Endothelial cell (in vitro differentiated cells): ENCODE data around the gene NAT16. TPM values are rescaled to one million over a fixed set of nuclear protein-coding genes. Genes with fewer than 3 reads are reported as not detected.

ENCODE experiments used
- DNase-seq: peaks from one replicate; pipeline ENCODE4 v3.0.0; 2021; ENCODE audit warnings: low spot score
- H3K27ac Mint-ChIP-seq: one replicate; pipeline ENCODE4 v1.8.0; 2021; ENCODE audit warnings: mixed read lengths, inconsistent platforms; ENCODE audit not compliant: unreplicated experiment
- H3K27me3 Mint-ChIP-seq: one replicate; pipeline ENCODE4 v1.8.0; 2021; ENCODE audit warnings: mild to moderate bottlenecking, moderate library complexity, mixed read lengths, inconsistent platforms; ENCODE audit not compliant: unreplicated experiment
- H3K36me3 Mint-ChIP-seq: one replicate; pipeline ENCODE4 v1.8.0; 2021; ENCODE audit warnings: mild to moderate bottlenecking, low read depth, mixed read lengths, inconsistent platforms; ENCODE audit not compliant: unreplicated experiment
- H3K4me1 Mint-ChIP-seq: one replicate; pipeline ENCODE4 v1.8.0; 2021; ENCODE audit warnings: mild to moderate bottlenecking, mixed read lengths, inconsistent platforms; ENCODE audit not compliant: unreplicated experiment
- H3K4me3 Mint-ChIP-seq: one replicate; pipeline ENCODE4 v1.8.0; 2021; ENCODE audit warnings: mild to moderate bottlenecking, mixed read lengths, inconsistent platforms; ENCODE audit not compliant: unreplicated experiment
- H3K9me3 Mint-ChIP-seq: one replicate; pipeline ENCODE4 v1.8.0; 2021; ENCODE audit warnings: mixed read lengths, inconsistent platforms; ENCODE audit not compliant: unreplicated experiment
- long read RNA-seq: library from polyadenylated mRNA; unstranded; transcript quantifications from one replicate; pipeline ENCODE4 v2.0.0, GENCODE V29; 2020; ENCODE audit not compliant: unreplicated experiment
- total RNA-seq: library from RNA; stranded (reverse); fragmentation: NEBNext Ultra II Directional; extraction: Animal tissue kit (Norgen Biotek cat#: 25700); gene quantifications from one replicate; pipeline ENCODE4 v1.2.1, GENCODE V29; 2021; ENCODE audit not compliant: unreplicated experiment
- TF ChIP-seq, protein P1 (sequence below): fragments of 200-600 bp; sonication (generic); IDR thresholded peaks from one replicate; pipeline ENCODE4 v1.5.0; 2021; ENCODE audit warnings: antibody characterized with exemption; ENCODE audit not compliant: unreplicated experiment

The NAT16 gene
- not detected for total RNA-seq
- long read RNA-seq: 0 reads

DNA sequence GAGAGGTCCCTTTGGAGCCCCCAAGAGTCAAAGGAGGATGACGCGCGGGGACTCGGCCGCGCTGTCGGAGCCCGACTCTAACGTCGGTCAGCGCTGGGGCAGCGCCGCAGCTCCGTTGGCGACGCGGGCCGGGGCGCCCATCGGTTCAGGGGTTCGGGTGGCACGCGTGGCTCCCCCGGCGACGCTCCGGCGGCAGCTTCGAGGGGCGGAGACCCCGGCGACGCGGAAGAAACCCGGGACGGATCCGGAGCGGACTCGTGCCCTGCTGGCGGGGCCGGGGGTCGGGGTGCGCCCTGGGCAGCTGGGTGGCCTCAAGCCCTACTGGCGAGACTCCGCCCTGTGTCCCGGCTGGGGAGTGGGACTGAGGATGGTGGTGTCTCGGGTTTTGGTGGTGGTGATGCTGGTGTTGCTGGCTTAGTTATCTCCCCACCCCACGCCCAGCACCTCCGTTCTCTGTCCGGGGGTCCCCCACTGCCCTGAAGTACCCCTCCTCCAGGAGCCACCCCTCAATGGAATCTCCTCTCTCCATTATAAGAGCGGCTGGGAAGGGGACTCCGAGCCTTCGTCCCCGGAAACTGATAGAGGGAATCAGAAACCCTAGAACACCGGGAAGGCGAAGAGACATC, at the start of gene NAT16:
Gene NAT16 (minus strand): TSS at position 164 of the 626 bp plus-strand sequence. CDS start 5,486 bp downstream, outside the sequence.
- Mint-ChIP-seq H3K36me3 (no peaks in the 10 kb centered on the region), H3K27me3 (peaks cover 23% of the 10 kb centered on the region), H3K27ac (no peak within 1 kb of the TSS), H3K9me3 (no peaks in the 10 kb centered on the region), H3K4me1 (no peaks in the 10 kb centered on the region), H3K4me3 (no peak within 1 kb of the TSS)
- DNase-seq: no peak
- TF ChIP-seq, protein P1, sequence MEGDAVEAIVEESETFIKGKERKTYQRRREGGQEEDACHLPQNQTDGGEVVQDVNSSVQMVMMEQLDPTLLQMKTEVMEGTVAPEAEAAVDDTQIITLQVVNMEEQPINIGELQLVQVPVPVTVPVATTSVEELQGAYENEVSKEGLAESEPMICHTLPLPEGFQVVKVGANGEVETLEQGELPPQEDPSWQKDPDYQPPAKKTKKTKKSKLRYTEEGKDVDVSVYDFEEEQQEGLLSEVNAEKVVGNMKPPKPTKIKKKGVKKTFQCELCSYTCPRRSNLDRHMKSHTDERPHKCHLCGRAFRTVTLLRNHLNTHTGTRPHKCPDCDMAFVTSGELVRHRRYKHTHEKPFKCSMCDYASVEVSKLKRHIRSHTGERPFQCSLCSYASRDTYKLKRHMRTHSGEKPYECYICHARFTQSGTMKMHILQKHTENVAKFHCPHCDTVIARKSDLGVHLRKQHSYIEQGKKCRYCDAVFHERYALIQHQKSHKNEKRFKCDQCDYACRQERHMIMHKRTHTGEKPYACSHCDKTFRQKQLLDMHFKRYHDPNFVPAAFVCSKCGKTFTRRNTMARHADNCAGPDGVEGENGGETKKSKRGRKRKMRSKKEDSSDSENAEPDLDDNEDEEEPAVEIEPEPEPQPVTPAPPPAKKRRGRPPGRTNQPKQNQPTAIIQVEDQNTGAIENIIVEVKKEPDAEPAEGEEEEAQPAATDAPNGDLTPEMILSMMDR: no peak

DNA sequence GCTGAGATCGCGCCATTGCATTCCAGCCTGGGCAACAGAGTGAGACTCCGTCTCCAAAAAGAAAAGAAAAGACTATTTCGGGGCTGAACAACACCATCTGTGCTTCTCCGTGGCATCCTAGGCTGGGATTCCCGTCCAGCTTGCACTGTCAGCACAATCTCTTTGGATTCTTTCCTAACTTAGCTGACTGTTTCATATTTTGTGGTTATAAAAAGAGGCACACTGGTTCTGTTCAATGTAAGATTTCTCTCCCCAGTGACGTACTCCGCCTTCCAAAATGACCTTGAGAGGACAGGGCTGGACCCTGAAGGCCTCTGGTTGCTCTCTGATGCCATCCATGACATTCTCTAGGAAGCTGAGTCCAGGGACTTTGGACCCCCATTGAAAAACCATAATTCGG, 46.6 kb upstream of the NAT16 start:
- TF ChIP-seq, protein P1: no peak
- no peak overlapping the region for H3K4me3 Mint-ChIP-seq
- no peak for DNase-seq

DNA sequence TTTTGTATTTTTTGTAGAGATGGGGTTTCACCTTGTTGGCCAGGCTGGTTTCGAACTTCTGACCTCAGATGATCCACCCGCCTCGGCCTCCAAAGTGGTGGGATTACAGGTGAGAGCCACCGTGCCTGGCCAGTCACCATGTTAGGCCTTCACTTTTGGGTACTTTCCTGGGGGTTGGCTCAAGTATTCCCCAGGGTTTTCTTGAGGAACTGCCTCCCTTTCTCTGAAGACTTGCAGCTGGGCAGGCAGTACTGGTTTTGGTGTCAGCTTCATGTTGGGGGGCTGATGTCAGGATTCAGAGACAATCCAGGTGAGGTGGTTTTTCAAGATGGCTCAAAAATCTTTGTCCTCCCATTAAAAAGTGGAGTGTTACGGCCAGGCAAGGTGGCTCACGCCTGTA, 45.6 kb upstream of the NAT16 start:
- H3K9me3 Mint-ChIP-seq: no peaks in the 10 kb centered on the region
- peaks cover 9% of the 10 kb centered on the region for H3K4me1 Mint-ChIP-seq
- H3K36me3 Mint-ChIP-seq: peaks cover 21% of the 10 kb centered on the region
- TF ChIP-seq, protein P1: no peak
- no peak overlapping the region for H3K4me3 Mint-ChIP-seq
- DNase-seq: no peak
- peaks cover 5% of the 10 kb centered on the region for H3K27me3 Mint-ChIP-seq
- H3K27ac Mint-ChIP-seq: no peak overlapping the region

More for the DNA sequence above, 46.6 kb upstream of the NAT16 start:
- Mint-ChIP-seq H3K27me3 (peaks cover 7% of the 10 kb centered on the region), H3K4me1 (peaks cover 13% of the 10 kb centered on the region), H3K27ac (no peak overlapping the region), H3K36me3 (peaks cover 21% of the 10 kb centered on the region), H3K9me3 (no peaks in the 10 kb centered on the region)

DNA sequence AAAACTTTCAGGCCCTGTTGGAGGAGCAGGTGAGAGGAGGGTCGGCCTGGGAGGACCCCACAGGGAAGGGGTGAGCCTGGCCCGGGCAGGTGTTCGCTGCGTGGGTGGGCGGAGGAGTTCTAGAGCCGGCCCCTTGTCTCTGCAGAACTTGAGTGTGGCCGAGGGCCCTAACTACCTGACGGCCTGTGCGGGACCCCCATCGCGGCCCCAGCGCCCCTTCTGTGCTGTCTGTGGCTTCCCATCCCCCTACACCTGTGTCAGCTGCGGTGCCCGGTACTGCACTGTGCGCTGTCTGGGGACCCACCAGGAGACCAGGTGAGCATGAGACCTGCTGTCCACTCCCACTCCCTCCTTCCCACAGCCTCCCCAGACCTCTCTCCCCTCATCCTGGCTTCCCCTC, 43.4 kb upstream of the NAT16 start:
- Mint-ChIP-seq H3K4me1 (peaks cover 10% of the 10 kb centered on the region), H3K36me3 (peaks cover 18% of the 10 kb centered on the region), H3K9me3 (no peaks in the 10 kb centered on the region), H3K27ac (no peak overlapping the region), H3K4me3 (no peak overlapping the region), H3K27me3 (peaks cover 6% of the 10 kb centered on the region)
- no peak for DNase-seq
- TF ChIP-seq, protein P1: no peak

DNA sequence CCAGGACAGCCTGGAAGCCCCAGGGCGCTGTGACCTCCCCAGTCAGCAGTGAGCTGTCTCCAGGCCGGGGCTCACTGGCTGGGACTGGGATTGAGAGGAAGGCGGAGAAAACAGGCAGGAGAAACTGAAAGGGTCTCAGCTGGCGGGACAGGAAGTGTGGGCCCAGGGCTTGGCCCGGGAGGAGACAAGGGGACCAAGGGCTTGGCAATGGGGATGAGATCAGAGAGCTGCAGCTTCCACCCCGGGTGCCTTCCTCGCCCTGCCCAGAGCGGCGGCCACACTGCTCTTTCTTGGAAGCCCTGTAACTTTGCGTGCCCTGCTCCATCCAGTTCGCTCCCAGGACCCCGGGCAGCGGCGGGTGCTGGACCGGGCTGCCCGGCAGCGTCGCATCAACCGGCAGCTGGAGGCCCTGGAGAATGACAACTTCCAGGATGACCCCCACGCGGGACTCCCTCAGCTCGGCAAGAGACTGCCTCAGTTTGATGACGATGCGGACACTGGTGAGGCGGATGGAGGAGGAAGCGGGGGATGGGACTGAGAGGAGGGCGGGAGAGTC, 42.3 kb upstream of the NAT16 start:
- Mint-ChIP-seq H3K36me3 (peaks cover 18% of the 10 kb centered on the region), H3K27ac (peak overlapping the region; percentile 40), H3K4me1 (peaks cover 11% of the 10 kb centered on the region)

More for the DNA sequence above, 42.3 kb upstream of the NAT16 start:
- TF ChIP-seq, protein P1: no peak
- no peak for DNase-seq
- Mint-ChIP-seq H3K4me3 (no peak overlapping the region), H3K27me3 (peaks cover 13% of the 10 kb centered on the region), H3K9me3 (no peaks in the 10 kb centered on the region)
